Esophagus muscularis mucosa (tissue), 4 donors: ENCODE measurements around the gene AADACL2.

Source experiments
- CTCF ChIP-seq, 3 experiments: fragments of 200-600 bp in 2 of 3; fragments of 450-650 bp in 1 of 3; sonication (generic) in 2 of 3; IDR thresholded peaks; one replicate each; pipeline ENCODE4 v1.5.1; 2017 to 2019; ENCODE audit warnings: antibody characterized with exemption in 3 of 3, mild to moderate bottlenecking in 2 of 3, moderate library complexity in 1 of 3
- EP300 ChIP-seq: sonication (generic); formaldehyde crosslinking; IDR thresholded peaks from one replicate; pipeline ENCODE4 v1.6.1; 2017; ENCODE audit warnings: antibody characterized with exemption
- POLR2A ChIP-seq: fragments of 450-650 bp; IDR thresholded peaks from one replicate; pipeline ENCODE4 v1.6.1; 2017; ENCODE audit warnings: antibody characterized with exemption, moderate library complexity, mild to moderate bottlenecking, low read depth
- POLR2AphosphoS5 ChIP-seq, 2 donors: sonication (generic); formaldehyde crosslinking; IDR thresholded peaks; one replicate each; pipeline ENCODE4 v1.6.1; 2017; ENCODE audit warnings: antibody characterized with exemption in 2 of 2

GRCh38 chr3:151788401-151788800 is 54.7 kb downstream of the AADACL2 start:
- TF ChIP-seq POLR2A, result no peak
- TF ChIP-seq CTCF (IDR thresholded peaks at IDR 0.05), result no peak
- no peak for TF ChIP-seq POLR2AphosphoS5 (IDR thresholded peaks at IDR 0.05)
- TF ChIP-seq EP300, result no peak
